HG03442 (cell line): ENCODE measurements around the gene UBR2.
"Not testable (repeated sequence)": the region's sequence is repeated elsewhere in the genome, so short reads cannot be mapped to it uniquely, and the experiment has no call there.

Source experiments
- ATAC-seq: cut with Tn5 transposase; IDR thresholded peaks from one replicate; pipeline ENCODE4 v1.9.1; 2021; ENCODE audit warnings: mild to moderate bottlenecking, moderate library complexity; ENCODE audit not compliant: unreplicated experiment

Gene UBR2

DNA sequence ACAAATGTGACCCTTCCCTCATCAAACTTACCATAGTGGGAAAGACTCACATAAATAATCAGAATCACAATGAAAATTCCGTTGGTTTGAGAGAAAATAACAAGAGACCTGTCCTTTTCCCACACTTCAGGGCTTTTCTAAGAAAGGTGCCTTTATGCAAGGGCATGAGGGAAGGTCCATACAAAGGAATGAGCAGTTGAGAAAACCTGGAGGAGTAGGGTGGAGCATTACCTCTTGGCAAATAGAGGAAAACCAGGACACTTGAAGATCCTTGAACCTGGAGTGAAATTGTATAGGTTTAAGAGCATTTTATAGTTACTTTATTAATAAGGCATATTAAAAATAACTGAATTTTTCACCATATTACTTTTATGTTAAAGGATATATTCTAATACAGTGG is 54.3 kb downstream of the UBR2 start:
- no peak for ATAC-seq

DNA sequence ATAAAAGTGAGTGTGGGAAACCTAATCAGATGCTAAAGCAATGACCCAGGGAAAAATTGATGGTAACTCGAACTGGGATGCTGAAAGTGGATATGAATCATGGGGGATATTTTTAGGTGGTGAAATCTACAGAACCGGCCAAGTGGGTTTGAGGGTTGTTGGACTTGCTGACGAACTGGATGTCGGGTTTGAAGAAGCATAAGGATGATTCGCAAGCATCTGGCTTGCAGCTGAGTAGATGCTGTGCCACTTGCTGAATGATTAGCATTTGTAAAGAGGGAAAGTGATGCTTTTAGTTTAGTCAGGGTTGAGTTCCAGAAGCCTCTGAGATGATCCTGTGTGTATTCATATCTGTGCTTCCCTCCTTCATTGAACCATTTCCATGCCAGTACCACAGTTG is 54.9 kb downstream of the UBR2 start:
- no peak for ATAC-seq

DNA sequence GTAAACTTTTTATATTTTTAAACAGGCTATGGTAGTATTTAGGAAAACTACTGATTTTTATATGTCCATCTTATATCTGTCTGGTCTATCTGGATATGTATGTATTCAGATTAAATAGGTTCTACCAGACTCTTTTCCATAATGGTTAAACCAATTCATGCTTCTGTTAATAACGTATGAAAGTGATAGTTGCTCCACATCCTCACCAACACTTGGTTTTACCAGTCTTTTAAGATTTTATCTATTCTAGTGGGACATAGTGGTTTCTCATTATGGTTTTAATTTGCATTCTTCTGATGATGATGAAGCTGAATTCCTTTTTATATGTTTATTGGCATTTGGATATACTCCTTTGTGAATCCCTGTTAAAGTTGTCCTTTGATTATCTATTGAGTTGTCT is 56.1 kb downstream of the UBR2 start:
- no peak for ATAC-seq

DNA sequence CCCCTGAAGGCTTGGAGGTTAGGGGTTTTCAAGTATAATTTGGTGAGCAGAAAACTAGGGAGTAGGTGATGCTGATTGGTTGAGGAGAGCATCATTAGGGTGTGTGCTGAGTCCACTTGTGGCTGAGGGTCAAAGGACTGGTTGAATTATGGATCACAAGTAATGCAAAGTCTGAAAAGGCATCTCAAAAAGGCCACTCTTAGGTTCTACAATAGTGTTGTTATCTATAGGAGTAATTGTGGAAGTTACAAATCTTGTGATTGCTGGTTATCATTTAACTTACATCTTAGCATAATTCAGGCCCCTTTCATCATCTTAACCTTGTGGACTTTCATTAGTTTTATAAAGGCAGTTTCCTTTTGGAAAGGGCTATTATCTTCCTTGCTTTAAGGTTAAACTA is 60.8 kb downstream of the UBR2 start:
- ATAC-seq, result no peak

DNA sequence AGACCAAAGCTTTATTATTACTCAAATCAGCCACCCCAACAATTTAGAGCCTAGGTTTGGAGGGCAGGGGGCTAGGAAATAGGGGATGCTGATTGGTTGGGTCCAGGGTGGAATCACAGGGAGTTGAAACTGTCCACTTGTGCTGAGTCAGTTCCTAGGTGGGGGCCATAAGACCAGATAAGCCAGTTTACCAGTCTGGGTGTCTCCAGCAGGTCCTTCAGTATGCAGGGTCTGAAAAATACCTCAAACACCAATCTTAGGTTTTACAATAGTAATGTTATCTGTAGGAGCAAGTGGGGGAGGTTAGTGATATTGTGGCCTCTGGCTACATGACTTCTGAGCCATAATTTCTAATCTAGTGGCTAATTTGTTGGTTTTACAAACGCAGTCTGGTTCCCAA is 63.2 kb downstream of the UBR2 start:
- ATAC-seq, result no peak

DNA sequence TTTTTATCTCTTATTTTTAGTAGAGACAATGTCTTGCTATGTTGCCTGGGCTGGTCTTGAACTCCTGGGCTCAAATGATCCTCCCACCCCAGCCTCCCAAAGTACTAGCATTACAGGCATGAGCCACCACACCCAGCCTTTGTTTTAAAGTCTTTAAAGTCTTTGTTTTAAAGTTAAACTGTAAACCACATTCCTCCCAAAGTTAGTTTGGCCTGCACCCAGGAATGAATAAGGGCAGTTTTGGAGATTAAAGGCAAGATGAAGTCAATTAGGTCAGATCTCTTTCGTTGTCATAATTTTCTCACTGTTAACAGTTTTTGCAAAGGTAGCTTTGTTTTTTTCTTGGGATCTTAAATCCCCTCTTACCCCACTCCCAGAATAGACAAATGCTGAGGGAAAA is 63.8 kb downstream of the UBR2 start:
- ATAC-seq, result no peak

DNA sequence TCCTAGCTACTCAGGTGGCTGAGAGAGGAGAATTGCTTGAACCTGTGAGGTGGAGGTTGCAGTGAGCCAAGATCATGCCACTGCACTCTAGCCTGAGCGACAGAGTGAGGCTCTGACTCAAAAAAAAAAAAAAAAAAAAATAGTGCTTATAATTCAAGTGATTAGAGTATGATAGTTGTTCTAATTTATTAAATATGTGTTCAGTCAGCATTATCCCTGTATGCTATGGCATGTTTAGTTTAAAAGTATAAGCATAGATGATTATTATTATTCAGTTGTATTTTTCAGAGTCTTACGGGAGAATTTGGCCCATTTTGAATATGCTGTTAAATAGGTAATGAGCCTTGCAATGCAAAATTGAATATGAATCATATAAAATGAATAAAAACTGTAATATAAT is 64.8 kb downstream of the UBR2 start:
- ATAC-seq, result no peak

DNA sequence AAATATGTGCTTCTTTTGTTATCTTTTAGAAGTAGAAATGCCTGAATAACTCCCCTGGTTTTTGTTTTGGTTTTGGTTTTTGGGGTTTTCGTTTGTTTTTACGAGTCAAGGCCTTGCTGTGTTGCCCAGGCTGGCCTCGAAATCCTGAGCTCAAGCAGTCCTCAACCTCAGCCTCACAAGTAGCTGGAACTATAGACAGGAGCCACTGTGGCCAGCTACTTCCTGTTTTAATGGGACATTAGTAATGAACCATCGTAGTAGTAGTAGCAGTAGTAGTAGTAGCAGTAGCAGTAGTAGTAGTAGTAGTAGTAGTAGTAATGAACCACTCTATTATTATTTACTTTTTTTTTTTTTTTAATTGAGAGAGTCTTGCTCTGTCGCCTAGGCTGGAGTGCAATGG is 66.0 kb downstream of the UBR2 start:
- ATAC-seq, result no peak

DNA sequence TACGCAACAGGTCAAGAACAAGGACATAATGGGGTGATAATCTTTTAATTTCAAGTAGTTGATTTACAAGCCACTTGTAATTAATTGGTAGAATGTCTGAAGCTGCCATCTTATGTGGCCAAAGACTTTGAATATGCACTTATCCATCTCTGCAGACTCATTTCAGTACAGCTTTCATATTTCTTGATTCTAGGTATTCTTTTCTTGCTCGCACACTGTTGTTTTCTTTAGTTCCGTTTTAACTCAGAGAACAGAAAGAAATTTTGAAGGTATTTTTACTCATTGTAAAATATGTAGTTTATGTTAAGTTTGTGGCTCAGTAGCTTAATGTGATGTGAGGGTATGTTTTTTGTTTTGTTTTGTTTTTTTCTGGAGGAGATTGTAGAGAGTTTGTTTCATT is 73.9 kb downstream of the UBR2 start:
- no peak for ATAC-seq

DNA sequence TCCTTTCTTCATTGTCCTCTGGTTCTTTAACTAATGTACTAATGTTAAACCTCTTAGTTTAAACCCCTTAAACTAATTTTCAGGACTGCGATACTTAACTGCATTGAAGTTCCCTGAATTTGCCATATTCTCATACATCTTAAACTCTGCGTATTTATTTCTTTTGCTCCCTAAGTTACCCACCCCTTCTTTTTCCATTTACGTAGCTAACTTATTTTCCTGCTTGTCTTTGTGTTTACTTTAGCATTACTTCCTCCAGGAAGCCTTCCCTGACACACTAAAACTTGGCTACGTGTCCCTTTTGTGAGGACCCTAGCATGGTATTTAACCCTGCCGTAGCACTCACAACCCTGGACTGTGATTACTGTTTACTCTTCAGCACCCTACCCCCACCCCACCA is 79.0 kb downstream of the UBR2 start:
- no peak for ATAC-seq

DNA sequence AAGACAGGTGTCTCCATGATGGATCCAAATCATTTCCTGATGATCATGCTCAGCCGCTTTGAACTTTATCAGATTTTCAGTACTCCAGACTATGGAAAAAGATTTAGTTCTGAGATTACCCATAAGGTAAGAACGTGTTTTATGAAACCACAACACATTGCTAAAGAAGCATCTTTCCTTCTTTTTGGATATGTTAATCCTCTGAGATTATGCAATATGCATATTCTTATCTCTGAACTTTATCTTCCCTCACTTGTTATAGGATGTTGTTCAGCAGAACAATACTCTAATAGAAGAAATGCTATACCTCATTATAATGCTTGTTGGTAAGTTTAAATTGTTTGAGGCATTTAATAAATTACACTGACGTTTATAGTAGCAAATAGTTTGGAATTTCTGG is 80.4 kb downstream of the UBR2 start:
- no peak for ATAC-seq

DNA sequence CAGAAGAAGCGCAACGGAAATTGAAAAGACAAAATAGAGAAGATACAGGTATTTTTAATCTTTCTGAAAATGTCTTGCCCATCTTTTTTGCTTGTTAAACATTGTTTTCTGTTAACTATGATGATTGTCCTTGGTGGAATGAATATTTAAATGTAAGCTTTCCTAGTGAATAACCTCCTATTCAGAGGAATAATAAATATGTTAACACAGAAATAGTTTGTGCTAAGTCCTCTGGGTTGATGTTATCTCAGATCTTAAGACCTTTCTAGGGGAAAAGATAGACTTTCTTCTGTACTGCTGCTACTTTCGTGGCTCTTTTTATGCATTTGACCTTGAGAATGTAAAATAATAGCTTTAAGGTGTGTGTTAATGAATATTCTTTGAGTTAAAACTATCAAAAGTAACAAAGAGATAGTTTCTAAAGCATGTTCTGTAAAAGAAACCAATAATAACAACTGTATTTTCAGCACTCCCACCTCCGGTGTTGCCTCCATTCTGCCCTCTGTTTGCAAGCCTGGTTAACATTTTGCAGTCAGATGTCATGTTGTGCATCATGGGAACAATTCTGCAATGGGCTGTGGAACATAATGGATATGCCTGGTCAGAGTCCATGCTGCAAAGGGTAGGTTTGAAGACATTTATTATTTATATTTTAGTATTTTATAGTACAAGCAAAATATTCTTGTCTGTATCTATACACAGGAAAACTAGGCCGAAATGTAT is 88.4 kb downstream of the UBR2 start:
- ATAC-seq, result no peak

DNA sequence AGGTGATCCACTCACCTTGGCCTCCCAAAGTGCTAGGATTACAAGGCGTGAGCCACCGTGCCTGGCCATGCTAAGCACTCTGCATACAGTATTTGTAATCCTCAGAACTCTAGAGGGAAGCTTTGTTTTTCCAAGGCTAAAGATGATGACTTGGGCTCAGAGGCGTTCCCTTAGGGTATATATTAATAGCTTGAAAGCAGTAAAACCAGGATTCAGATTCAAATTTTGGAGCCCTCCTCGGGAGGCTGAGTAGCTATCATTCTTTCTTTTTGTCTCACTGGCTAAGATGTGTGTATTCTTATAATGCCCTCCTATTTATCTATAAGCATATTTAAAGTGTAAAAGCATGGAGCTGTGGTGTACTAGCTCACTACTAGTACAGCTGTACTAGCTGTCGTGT is 90.0 kb downstream of the UBR2 start:
- ATAC-seq, result no peak

DNA sequence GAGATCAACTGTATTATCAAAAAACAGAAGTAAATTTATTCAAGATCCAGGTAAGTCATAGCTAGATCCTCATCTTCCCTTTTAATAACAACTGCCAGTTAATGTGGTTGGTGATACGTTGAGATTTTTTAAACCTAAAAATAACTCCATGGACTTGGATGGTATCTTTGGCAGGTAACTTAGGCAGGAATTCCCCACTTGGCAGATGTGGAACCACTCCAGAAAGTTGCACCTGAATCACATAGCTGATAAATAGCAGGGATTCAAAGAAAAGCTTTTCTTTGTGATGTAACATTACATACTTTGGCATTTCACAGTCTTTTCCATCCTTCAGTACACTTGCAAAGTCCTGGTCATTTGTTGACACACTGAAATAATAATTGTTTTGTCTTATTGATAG is 96.0 kb downstream of the UBR2 start:
- ATAC-seq, result no peak

DNA sequence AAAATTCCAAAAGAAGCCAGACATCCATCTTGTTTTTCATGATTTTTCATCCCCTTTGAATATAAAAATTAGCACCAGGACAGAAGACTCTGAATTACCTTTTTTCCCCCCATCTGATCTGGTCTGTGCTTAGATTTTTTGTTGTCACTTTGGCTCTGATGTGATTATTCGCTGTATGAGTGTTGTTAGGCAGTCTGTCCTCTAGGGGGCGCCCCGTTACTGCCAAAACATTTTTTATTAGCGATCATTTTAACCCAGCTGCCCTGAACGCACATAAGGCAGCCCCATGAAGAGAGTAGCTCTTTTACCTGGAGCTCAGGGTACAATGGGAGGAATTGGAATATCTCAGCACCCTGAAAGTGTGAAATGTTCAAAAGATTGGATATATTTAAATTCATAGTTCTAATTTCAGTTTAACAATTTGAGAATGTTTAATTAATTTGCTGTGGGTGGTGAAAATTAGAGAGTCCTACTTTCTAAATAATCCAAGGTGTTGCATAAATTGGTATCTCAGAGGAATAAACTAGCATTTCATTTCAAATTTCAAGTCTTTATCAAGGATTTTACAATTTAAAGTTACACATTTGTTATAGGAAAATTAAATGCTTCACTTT is 97.8 kb downstream of the UBR2 start:
- no peak for ATAC-seq

DNA sequence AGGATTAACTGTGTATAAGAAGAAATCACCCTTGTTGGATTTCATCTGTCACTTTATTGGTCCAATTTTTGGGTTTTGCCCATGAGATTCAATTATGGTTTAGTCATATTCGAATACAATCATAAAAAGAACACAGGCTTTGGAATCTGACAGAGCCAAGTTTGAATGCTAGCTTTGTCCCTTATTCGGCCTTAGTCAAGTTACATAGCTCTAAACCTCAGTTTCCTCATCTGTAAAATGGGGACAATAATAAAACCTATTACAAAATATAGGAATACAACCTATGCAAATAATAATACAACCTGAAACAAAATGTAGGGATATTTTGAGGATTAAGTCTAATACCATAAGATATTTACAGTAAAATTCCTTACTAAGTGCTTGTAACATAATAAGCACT is 100.9 kb downstream of the UBR2 start:
- ATAC-seq, result no peak

DNA sequence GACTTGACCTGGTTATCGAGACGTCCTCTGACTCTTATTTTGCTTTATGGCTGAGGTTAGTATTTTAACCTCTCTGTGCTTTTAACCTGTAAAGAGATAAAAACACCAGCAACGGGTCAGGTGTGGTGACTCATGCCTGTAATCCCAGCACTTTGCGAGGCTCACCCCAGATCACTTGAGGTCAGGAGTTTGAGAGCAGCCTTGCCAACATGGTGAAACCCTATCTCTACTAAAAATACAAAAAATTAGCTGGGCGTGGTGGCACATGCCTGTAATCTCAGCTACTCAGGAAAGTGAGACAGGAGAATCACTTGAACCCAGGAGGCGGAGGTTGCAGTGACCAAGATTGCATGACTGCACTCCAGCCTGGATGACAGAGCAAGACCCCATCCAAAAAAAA is 110.5 kb downstream of the UBR2 start:
- not testable (repeated sequence) for ATAC-seq

DNA sequence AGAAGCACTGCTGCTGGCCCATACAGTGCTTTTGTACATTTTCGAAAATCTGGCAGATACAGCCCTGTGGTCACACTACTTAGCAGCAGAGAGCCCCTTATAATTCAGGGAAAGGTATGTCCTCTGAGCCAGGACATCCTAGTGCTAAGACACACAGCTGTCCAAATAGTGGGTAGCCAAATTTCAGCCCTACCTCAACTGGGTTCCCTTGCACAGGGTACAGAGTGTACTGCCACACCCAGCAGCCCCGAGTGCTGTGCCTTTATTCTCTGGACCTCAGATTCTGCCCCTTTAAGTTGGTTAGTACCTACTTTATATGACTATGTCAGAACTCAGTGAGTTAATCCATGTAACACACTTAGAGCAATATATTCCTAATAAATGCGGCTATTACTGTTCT is 111.0 kb downstream of the UBR2 start:
- no peak for ATAC-seq

DNA sequence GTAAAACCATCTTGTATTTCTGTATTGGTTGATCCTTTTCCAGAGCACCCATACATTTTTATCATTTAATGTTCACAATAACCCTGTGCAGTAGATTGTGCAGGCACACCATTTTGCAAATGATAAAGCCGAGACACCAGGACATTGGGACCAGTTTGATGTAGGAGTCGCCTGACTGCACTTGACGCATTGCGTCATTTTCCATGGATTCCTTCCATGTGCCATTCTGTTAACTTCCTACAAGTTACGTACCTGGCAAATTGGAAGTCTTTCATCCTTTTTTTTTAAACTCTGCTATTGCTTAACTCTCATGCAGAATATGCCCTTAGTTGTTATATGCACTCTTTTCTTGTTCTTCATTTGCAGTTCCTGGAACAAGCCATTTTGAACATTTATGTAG is 115.5 kb downstream of the UBR2 start:
- ATAC-seq, result no peak

DNA sequence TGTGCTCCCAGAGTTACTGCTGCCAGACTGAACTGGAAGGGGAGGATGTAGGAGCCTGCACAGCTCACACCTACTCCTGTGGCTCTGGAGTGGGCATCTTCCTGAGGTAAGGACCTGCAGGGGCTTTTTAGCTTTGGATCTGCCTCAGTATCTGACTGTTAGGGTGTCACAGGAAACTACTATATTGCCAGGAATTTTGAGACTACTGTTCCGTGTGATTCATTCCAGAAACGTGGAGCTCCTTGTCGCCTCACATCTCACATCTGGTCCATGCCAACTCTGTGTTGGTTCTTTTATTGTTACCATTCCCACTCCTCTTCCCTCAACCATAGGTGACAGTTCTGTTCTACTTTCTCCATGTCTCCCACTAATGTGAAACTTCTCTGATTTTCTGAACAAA is 124.5 kb downstream of the UBR2 start:
- ATAC-seq, result no peak

DNA sequence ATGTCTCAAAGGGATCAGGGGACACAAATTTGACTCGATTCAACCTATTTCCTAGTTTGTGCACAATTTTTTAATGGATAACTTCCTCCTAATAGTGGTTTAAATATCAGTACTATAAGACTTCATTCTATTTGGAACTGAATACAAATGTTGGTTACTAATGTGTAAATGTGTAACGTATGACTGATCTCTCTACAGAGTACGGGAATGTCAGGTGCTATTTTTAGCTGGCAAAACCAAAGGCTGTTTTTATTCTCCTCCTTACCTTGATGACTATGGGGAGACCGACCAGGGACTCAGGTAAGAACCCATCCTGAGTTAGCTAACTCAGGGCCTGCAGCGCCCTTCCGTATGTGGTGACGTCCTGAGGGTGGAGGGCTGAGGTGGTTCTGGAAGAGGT is 125.5 kb downstream of the UBR2 start:
- ATAC-seq, result no peak

DNA sequence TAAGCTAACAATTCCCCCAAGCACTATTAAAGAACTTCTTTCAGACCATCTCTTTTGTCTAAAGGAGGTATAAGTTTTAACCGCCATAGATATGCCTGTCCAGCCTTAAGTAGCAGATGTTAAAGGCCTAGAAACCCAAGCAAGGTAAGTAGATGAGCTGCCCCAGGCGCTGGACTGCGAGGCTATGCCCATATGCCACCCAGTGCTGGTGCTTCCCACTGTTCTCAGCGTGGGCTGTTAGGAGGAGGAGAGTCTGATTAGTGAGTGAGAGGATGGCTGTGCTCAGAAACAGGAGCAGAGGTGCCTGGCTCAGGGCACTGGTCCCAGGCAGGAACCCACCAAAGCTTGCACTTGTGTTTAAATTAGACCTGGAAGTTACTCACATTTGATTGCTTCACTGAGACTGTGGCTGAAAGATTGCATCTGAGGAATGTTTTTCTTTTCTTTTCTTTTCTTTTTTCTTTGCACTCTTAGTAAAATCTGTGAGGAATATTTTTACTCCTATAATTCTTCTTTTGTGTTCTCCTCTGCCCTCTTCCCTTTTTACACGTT is 126.4 kb downstream of the UBR2 start:
- ATAC-seq, result no peak

DNA sequence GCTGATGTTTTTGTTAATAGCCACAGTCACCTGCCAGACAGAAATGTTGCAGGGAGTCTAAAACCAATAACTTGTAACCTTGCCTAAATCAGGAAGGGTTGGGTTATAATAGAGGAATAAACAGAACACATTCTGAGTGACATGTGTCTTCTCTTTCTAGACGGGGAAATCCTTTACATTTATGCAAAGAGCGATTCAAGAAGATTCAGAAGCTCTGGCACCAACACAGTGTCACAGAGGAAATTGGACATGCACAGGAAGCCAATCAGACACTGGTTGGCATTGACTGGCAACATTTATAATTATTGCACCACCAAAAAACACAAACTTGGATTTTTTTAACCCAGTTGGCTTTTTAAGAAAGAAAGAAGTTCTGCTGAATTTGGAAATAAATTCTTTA is 127.0 kb downstream of the UBR2 start:
- ATAC-seq, result no peak
